Measurements from ENCODE around the gene PRKCE.
A peak's percentile ranks its signal among the peaks of the same experiment; 100 is the strongest.
"Not testable (repeated sequence)": the region's sequence is repeated elsewhere in the genome, so short reads cannot be mapped to it uniquely, and the experiment has no call there.

The PRKCE gene

DNA sequence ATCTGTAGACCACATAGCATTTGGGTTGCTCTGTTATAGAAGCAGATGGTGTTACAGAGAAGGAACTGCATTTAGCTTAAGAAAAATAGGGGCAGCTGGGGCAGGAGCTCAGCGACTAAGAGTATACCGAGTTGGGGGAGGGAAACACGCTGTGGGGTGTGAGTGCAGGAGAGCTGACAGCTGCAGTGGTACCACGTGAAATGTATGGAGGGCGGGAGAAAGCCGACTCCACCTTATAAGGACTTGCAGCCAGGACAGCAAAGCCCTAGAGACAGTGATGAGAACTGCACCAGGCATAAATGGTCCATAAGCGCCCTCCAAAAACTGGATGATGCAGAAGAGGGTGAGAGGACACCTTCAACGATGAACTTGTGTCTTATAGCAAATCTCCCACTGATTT is 237.6 kb downstream of the PRKCE start:
- DNase-seq (ENCODE audit: low read depth in 3 of 3), result peak in 2 of 3 donors; percentile 13 to 20

DNA sequence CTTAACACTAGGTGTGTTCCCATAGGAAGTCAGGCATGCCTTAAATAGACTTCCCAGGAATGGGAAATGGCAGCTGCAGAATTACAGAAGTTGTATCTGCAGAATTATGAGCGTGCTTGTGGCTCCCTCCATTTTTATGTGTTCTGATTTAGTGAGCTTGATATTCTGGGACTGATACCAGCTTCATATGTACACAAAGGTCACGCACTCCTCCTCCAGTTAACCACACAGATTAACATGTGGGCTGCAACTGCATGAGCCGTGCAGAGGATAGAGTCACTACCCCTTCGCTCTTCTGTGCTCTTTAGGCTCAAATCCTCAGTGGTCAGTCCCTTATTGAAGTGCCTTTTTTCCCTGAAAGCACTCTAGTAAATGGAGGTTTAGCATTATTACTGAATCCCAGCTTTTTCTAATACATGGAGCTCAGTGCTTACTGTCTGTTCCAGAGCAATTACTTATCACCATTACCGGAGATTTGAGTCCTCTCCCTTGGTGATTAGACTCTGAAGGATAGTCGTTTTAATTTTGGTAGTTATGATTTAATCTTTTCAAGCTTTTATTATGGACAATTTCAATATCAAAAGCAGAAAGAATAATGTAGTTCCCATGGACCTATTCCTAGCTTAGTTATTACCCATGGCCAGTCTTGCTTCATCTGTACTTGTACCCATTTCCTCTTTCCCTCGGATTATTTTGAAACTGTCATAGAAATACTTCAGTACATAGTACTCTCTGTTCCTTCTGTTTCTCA is 238.3 kb downstream of the PRKCE start:
- DNase-seq (ENCODE audit: low read depth in 3 of 3), result no peak

DNA sequence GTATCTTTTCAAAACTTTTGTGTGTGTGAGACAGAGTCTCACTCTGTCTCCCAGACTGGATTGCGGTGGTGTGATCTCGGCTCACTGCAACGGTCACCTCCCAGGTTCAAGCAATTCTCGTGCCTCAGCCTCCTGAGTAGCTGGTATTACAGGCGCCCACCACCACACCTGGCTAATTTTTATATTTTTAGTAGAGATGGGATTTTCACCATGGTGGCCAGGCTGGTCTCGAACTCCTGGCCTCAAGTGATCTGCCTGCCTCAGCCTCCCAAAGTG is 238.8 kb downstream of the PRKCE start:
- not testable (repeated sequence) for DNase-seq (ENCODE audit: low read depth in 3 of 3)

DNA sequence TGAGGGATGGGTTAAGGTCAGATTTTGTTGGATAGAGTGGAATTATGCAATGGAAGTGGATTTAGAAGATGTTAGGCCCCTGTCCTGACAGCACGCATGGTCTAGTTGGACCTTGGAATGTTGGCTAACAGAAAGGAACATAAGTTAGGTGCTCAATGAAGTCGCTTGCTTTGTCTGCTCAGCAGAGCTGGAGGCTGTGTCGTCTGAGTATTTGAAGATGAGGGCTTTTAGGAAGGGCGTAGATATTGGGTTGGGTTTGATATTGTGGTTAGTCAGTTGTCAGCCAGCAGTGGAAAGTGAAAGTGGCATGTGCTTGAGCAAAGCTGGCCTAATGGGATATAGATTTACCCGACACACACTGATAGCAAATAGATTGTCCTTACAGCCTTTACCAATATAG is 239.3 kb downstream of the PRKCE start:
- DNase-seq (ENCODE audit: low read depth in 3 of 3), result no peak

DNA sequence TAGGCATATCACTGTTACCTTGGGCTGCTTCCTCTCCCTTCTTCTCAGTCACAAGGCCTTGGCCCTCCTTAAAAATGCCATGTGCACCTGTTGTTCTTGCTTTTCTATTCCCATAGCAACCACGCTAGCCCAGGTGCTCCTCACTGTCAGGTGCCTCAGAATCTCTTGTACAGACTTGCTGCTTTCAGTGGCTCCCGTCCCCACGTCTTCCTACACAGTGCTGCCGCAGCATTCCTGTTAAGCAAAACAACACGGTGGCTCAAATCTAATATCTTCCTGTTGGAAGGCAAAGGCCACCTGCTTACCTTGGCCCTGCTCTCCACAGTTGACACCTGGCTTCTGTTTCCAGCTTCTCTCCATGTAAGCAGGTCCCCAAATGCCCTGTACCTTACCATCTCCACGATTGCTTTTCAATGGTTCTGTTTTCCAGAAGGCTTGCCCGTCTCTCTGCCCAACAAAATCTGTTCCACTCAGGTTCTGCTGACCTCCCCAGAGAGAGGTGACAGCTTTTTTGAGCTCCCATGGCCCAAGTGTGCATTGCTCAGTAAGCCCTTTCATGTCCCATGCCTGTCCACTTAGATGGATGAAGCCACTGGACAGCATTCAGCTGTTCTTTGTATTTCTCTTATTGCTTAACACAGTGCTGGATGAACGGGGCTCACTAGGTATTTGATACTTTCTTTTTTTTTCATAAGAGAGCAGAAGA is 240.4 kb downstream of the PRKCE start:
- no peak for DNase-seq (ENCODE audit: low read depth in 3 of 3)

DNA sequence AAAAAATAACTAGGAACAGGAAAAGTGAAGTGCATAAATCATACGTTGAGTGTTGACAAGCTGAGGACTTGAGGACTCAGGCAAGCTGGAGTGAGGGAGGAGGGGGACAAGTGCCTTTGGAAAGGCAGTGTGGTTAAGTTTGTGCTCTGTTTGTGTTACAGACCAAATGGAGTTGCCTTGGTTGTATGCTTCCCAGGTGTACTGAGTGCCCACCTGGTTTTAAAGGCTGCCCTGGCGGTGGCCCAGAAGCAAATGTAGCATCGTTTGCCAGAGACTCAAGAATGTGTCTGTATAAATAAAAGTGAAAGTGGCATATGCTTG is 240.9 kb downstream of the PRKCE start:
- no peak for DNase-seq (ENCODE audit: low read depth in 3 of 3)

DNA sequence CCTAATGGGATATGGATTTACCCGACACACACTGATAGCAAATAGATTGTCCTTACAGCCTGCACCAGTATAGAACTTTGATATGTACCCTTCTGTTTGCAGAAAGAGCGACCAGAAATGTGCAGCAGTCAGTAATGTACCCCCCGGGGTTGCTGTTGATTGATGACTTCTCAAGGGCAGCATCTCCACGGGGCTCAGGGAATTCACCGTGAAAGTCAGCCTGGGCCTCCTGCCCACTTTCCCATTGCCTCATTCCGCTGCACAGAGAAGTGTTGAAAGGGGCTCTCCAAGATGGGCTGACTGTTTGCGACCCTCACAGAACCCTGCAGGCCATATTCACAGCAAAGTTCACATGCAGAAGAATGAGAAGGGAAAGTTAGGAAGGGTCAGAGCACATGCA is 241.3 kb downstream of the PRKCE start:
- DNase-seq (ENCODE audit: low read depth in 3 of 3), result no peak

DNA sequence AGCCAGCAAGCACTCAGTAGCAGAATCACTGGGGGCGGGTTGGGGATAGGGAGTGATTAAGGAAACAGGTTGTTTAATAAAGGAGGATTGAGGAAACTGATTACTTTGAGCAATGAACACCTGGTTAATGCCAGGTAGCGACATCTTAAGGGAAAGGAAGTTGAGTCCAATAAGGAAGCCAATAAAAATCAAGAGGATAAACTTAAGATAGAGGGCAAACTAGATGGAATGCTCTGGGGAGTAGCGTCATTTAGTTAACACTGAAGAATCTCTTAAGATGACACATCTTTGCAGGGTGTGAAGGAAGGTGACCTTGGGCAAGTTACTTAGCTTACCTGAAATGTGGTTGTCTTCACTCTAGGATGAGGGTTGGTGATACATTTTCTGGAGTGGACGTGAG is 242.7 kb downstream of the PRKCE start:
- DNase-seq (ENCODE audit: low read depth in 3 of 3), result no peak

DNA sequence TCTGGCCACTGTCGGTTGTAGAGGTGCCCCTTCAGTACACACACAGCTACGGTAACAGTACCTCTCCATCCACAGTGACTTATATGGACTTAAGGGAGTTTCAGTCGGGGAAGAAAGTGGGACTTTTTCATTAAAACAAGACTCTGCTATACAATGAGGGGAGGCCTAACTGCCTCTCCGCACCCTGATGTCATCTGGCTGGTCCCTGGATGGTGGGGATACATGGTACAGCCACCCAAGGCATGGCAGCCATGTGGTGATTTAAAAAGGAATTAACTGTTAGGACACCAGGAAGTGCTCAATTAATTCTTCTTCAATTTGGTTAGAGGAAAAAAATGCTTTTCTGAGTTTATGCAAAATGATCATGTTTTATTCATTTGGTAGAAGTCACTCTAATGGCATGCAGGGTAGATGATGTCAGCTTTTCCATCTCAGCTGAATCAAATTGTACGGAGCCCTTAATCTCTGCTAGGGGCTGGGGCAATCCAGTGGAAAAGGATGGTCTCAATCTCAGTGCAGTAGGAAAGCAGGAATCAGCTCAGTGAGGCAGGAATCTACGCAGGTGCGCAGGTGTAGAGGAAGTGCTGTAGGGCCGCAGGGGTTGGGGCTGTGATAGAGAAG is 243.9 kb downstream of the PRKCE start:
- DNase-seq (ENCODE audit: low read depth in 3 of 3), result no peak

DNA sequence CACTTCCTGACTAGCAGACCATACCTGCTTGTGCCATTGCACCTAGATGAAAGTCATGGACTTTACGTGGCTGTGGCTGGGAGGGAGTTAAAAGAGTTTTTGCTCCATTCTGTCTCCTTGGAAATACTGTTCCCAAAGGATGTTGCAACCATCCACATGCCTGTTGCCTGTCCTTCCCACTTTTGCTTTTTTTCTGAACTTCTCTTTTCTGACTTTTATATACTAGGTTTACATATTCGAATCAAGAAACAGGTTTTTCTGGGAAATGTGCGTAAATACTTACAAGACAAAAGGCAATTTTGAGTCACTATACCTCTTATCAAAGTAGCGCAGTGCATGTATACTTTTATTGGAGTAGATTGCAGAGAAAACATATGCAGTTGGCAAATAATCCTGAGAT is 244.8 kb downstream of the PRKCE start:
- DNase-seq (ENCODE audit: low read depth in 3 of 3), result no peak

DNA sequence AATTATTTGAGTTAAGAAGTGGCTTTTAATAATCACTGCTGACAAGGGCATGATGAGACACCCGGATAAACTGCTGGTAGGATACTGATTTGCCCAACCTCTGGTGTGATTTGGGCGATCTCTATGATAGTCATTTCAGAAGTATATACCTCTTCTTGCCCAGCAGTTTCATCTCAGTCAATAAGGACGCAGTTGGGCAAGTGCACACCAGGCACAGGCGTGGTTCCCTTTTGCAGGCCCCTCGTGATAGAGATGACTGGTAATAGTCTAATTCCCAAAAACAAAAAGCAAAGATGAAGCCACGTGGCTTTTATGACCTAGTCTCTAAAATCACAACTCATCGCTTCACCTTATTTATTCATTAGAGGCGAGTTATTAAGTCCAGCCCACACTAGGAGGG is 246.4 kb downstream of the PRKCE start:
- DNase-seq (ENCODE audit: low read depth in 3 of 3), result no peak

DNA sequence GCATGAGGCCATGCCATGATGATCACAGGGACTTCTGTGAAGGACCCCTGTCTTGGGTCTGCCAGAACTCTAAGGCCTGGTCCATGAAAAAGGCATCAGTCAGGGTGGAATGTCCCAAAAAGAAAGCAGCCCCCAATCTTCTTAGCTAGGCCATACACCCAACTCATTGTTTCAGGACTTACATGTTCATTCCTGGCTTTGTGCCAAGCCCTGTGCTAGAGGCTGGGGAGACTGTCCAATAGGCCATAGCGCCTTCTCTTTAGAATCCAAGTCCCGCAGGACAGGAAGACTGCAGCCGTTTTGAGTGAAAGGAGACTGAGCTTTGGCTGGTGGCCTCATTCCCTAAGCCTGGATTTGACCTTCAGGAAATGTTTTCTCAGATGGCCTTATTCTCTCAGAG is 247.3 kb downstream of the PRKCE start:
- DNase-seq (ENCODE audit: low read depth in 3 of 3), result no peak

DNA sequence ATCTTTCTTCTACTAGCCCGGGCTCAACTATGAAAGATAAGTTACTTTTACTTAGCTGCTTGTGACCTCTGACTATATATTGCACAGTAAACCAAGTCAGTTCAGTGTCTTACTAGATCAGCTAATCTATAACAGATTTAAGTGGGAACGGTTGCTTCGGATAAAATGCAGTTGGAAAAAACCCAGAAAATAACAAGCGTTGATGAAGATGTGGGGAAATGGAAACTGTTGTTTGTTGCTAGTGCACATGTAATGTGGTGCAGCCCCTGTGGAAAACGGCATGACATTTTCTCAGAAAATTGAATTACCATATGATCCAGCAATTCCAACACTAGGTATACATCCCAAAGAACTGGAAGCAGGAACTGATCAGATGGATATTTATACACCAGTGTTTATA is 248.5 kb downstream of the PRKCE start:
- DNase-seq (ENCODE audit: low read depth in 3 of 3), result no peak

DNA sequence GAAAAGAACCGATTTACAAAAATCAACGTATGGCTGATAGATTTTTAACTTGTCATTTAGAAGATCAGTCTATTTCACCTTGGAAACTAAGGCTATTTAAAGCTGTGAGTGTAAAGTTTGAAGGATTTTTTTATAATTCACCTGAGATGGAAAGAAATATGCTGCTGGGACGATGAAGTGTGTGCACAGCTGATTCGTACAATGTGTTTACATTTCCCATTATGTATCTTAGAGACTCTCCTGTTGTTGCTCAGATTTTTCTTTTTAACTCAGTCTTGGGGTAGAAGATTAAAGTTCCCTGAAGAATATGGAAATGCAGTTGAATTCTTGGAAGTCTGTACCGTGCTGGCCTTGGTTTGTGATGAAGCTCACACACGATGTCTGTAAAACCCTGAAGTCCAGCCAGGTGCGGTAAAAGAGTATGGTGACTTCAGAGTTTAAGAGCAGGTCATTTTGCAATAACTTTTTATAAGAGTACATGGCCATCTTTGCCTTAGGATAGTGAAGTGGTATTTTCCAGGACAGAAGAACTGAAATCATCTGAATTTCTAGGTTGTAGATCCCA is 250.1 kb downstream of the PRKCE start:
- DNase-seq (ENCODE audit: low read depth in 3 of 3), result no peak

DNA sequence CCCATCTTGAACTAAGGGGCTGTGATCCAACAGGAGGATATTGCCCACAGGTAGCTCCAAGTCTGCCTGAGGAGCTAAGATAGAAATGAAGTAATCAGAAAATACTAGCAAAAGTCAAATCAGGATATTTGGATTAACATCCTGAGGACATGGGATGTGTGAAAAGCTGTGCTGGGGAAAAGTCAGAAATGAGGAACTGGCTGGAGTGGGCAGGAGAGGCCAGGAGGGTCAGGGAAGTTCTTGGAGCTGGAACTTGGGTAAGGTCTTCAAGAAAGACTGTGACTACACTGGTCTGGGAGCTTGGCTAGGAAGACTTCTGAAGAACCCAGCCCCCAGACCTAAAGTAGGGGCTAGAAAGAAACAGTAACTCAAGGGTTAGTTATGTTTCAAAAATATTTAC is 250.9 kb downstream of the PRKCE start:
- no peak for DNase-seq (ENCODE audit: low read depth in 3 of 3)

DNA sequence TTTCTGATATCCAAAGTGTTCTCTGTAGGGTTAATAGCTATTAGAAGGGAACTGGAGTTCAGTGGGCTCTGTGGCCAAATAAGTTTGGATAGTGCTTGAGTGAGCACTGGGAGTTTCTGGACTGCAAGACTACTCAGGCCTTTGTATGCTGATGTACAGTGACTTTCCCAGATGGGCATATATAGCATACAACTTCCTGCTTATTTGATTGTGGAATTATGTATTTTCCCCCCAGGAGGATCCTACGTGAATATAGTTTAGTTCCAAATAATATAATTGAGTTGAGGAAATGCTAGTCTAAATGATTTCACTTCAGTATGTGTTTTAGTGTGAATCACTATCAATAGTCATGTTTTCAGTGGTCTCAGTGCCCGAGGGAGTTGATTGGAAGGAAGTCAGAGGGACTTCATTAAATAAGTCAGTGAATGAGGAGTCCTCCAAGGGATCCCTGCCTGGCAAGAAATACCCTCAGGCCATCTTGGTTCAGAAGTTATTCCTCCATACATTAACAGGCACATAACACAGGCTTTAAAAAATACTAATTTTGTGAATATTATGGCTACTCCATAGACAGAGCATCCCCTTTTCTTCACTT is 251.4 kb downstream of the PRKCE start:
- no peak for DNase-seq (ENCODE audit: low read depth in 3 of 3)

DNA sequence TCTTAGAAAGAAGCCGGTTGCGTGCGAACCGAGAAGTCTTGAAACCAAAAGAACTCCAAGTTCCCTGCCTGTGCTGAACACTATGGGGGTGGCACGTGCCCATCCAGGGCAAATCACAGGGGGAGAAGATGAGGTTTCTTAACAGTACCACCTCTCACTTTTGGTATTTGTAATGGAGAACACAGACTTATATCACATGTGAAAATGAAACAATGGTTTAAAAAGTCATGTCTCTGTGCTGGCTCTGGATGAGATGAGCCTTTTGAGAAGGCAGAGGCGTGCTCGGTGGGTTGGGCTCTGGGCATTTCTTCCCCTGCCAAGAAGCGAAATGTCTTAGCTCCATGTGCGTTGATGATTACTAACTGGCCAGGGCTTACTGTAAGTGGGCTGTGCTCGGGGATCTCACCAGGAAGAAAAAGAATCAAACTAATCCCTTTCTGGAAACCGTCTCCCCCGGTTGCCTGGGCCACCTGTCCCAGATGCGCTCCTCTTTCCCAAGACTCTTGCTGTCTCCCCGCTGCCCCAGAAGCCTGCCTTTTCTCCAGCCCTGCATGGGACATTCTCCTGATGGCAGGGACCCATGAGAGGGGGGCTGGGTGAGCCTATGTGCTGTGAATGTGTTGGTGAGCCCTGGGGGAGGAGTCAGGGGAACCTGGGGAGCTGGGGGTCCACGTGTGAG is 252.9 kb downstream of the PRKCE start:
- peak in 1 of 3 donors; percentile 4 for DNase-seq (ENCODE audit: low read depth in 3 of 3)

DNA sequence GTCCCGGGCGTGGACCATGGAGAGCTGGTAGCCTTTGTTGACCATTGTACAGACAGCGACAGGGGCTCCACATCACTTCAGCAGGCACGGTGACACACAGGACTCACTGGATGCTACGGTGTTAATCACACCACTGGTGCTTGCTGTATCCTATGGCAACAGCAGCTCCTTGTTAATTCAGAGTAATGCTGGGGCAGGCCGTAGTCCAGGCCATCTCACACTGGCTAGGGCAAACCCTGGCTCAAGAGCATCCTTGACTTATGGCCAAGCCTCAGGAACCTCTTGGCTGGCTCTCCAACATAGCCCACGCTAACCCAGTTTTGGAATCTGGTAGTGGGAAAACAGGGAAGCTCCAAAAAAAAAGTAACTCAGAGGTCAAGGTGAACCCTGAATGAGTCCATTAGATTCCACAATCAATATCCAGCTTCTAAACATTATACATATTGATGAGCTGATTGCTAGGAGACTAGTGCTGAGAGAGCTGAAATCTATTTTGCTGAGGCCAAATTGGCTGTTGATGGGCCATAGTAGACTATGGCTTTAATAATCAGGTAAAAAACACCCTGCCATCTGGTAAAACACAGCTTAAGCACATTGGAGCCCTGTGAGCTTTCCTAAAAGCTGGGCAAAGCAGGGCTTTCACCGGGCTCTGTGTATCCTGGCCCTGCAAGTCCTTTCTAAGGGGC is 253.6 kb downstream of the PRKCE start:
- no peak for DNase-seq (ENCODE audit: low read depth in 3 of 3)

DNA sequence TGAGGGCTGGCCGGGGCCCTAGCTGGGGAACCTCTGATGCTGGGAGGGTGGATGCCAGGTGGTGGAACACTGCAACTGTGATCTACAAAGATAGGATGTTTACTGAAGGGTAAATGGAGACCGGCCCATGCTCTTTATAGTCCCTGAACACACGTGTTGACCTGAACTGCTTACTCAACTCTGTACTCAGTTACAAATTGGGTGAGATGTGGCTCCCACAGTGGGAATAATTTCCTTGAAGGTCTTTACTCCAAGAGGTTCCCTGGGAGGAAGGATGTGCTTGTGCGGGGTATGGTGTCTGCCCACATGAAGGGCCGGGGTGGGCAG is 254.1 kb downstream of the PRKCE start:
- DNase-seq (ENCODE audit: low read depth in 3 of 3), result no peak

DNA sequence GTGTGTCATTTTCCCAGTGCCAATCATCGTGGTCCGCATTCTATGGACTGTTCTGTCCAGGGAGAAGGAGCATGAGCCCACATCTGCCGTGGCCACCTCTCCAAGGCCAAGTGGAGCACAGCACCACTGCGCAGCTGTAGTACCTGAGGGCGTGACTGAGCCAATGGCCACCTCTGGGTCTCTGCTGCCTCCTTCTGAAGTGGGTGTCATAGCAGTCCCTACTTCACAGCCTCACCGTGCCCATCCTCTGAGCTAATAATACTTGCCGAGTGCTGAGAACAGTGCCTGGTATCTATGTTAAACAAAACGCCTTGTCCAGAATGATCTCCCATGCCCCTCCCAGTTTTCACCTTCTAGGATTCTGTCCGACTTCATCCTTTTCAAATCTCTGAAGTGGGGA is 256.1 kb downstream of the PRKCE start:
- DNase-seq (ENCODE audit: low read depth in 3 of 3), result no peak

DNA sequence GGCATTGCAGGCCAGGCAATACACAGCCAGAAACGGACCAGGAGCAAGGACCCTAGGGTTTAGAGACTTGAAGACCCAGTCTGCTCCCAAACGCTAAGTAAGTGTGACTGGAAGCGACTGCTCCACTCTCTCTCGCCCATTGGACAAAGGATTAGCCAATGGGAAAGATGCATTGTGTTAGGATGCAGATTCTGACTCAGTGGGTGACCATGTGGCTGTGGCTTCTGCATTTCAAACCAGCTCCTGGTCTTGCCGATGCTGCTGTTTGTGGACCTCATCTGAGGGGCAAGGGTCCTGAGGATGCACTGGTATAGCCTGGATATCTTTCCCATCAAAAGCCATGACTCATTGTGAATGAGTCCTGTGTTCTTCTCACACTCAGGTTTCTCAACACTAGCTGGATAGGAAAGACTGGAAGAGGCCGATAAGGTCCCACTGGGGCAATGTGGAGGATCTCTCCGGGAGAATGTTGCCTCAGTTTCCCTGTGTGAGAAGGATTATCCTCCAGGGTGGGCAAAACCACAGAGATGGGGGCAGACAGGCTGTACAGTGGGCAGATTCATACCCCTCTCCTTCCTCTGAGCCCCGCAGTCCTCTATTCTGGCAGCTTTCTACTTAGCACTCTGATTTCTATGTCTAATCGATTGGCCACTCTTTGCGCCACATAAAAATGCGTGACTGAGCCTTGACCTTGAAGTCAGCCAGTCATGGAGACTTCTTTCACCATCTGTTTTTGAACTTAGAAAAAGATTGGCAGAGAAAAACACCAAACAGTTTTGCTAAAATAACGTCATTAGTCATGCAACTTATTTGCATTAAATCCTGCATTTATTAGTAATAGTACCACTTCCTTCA is 257.1 kb downstream of the PRKCE start:
- DNase-seq (ENCODE audit: low read depth in 3 of 3), result no peak

All from stimulated activated CD4-positive, alpha-beta T cell treated with anti-CD3 and anti-CD28 coated beads, TNF-alpha, amount 100 ng/mL, for 48 hours (primary cell).